WERI-Rb-1 (cell line): ENCODE results near the gene TRAP1.

Source experiments
- DNase-seq: peaks from one replicate; pipeline ENCODE4 v3.0.0-alpha.2; 2020
- H3K27ac ChIP-seq: fragments of 250-450 bp; sonication (Bioruptor Pico); 2 replicates; pipeline ENCODE4 v1.5.1; 2020; ENCODE audit warnings: mild to moderate bottlenecking, moderate library complexity
- H3K27me3 ChIP-seq: fragments of 250-450 bp; sonication (Bioruptor Pico); 2 replicates; pipeline ENCODE4 v1.5.1; 2021; ENCODE audit warnings: mild to moderate bottlenecking, low read depth, moderate library complexity; ENCODE audit not compliant: insufficient read depth, severe bottlenecking
- H3K36me3 ChIP-seq: fragments of 250-450 bp; sonication (Bioruptor Pico); 2 replicates; pipeline ENCODE4 v1.5.1; 2020; ENCODE audit warnings: mild to moderate bottlenecking, moderate library complexity
- H3K4me3 ChIP-seq: 2 replicates; pipeline ENCODE4 v1.5.1; 2011; ENCODE audit warnings: low read depth, mild to moderate bottlenecking, control low read depth, low read length
- H3K9me3 ChIP-seq: fragments of 250-450 bp; sonication (Bioruptor Pico); 2 replicates; pipeline ENCODE4 v1.5.1; 2021; ENCODE audit warnings: mild to moderate bottlenecking, moderate library complexity; ENCODE audit not compliant: severe bottlenecking
- CTCF ChIP-seq: IDR thresholded peaks from 2 replicates; pipeline ENCODE4 v1.5.1; 2011; ENCODE audit warnings: low read depth, mild to moderate bottlenecking, control low read depth, inconsistent platforms, low read length

TRAP1 gene

GRCh38 chr16:3673201-3673600 lies 44.1 kb downstream of the TRAP1 start:
- Histone ChIP-seq H3K9me3 (no peaks in the 10 kb centered on the region), H3K36me3 (peaks cover 82% of the 10 kb centered on the region), H3K27ac (no peak overlapping the region), H3K4me3 (no peak overlapping the region), H3K27me3 (no peaks in the 10 kb centered on the region)
- TF ChIP-seq CTCF: no peak
- no peak for DNase-seq

GRCh38 chr16:3672571-3673041 lies 44.7 kb downstream of the TRAP1 start:
- H3K27me3 ChIP-seq: no peaks in the 10 kb centered on the region
- no peaks in the 10 kb centered on the region for H3K9me3 ChIP-seq
- no peak overlapping the region for H3K27ac ChIP-seq
- no peak for TF ChIP-seq CTCF
- peaks cover 76% of the 10 kb centered on the region for H3K36me3 ChIP-seq
- H3K4me3 ChIP-seq: no peak overlapping the region
- DNase-seq: no peak

- H3K27me3 ChIP-seq: no peaks in the 10 kb centered on the region
- DNase-seq: no peak
- no peak overlapping the region for H3K27ac ChIP-seq
- no peaks in the 10 kb centered on the region for H3K9me3 ChIP-seq
- peaks cover 76% of the 10 kb centered on the region for H3K36me3 ChIP-seq
- H3K4me3 ChIP-seq: no peak overlapping the region
- no peak for TF ChIP-seq CTCF
These were observed 45.9 kb downstream of the TRAP1 start for GRCh38 chr16:3671424-3671823.

GRCh38 chr16:3670711-3671110 lies 46.6 kb downstream of the TRAP1 start:
- Histone ChIP-seq H3K9me3 (no peaks in the 10 kb centered on the region), H3K4me3 (no peak overlapping the region), H3K27me3 (no peaks in the 10 kb centered on the region), H3K36me3 (peaks cover 77% of the 10 kb centered on the region), H3K27ac (no peak overlapping the region)
- DNase-seq: no peak
- no peak for TF ChIP-seq CTCF

- no peak for TF ChIP-seq CTCF
- Histone ChIP-seq H3K36me3 (peaks cover 77% of the 10 kb centered on the region), H3K27me3 (no peaks in the 10 kb centered on the region), H3K4me3 (no peak overlapping the region), H3K9me3 (no peaks in the 10 kb centered on the region), H3K27ac (no peak overlapping the region)
- no peak for DNase-seq
These were observed 48.2 kb downstream of the TRAP1 start for GRCh38 chr16:3669082-3669481.

GRCh38 chr16:3668626-3669025 lies 48.7 kb downstream of the TRAP1 start:
- Histone ChIP-seq H3K9me3 (no peaks in the 10 kb centered on the region), H3K36me3 (peaks cover 76% of the 10 kb centered on the region), H3K27me3 (no peaks in the 10 kb centered on the region), H3K27ac (no peak overlapping the region), H3K4me3 (no peak overlapping the region)
- TF ChIP-seq CTCF: no peak
- DNase-seq: no peak
